Calu3 (cell line): ENCODE data around the gene INTS1. TPM values are rescaled to one million over a fixed set of nuclear protein-coding genes. Genes with fewer than 3 reads are reported as not detected.
A peak's percentile ranks its signal among the peaks of the same experiment; 100 is the strongest.

Experiments
- BruUV-seq: library from RNA; stranded (reverse); fragments of 400-500 nt; replicated peaks from 2 replicates; lab custom pipeline; 2021; lab: Mats Ljungman, UMichigan
- CTCF ChIA-PET: fragments of 300-600 bp; sonication (Branson Sonifier 250); formaldehyde crosslinking; loops from one replicate; lab custom pipeline; 2022; ENCODE audit warnings: antibody characterized with exemption; lab: Charles Lee
- DNase-seq: peaks from one replicate; pipeline ENCODE4 v3.0.0; 2022
- H3K27ac Mint-ChIP-seq: one replicate; pipeline ENCODE4 v1.8.0; 2022; ENCODE audit warnings: mixed read lengths; ENCODE audit not compliant: unreplicated experiment
- H3K27me3 Mint-ChIP-seq: one replicate; pipeline ENCODE4 v1.8.0; 2022; ENCODE audit warnings: mixed read lengths; ENCODE audit not compliant: unreplicated experiment
- H3K36me3 Mint-ChIP-seq: one replicate; pipeline ENCODE4 v1.8.0; 2022; ENCODE audit warnings: mild to moderate bottlenecking, moderate library complexity, mixed read lengths; ENCODE audit not compliant: insufficient read depth, unreplicated experiment
- H3K4me1 Mint-ChIP-seq: one replicate; pipeline ENCODE4 v1.8.0; 2022; ENCODE audit warnings: mild to moderate bottlenecking, low read depth, mixed read lengths; ENCODE audit not compliant: unreplicated experiment
- H3K4me3 Mint-ChIP-seq: one replicate; pipeline ENCODE4 v1.8.0; 2022; ENCODE audit warnings: mild to moderate bottlenecking, low read depth, moderate library complexity, mixed read lengths; ENCODE audit not compliant: unreplicated experiment
- H3K9me3 Mint-ChIP-seq: one replicate; pipeline ENCODE4 v1.8.0; 2022; ENCODE audit warnings: low read depth, mixed read lengths; ENCODE audit not compliant: unreplicated experiment
- intact Hi-C: fragments of 100-400 bp; cut with micrococcal nuclease; formaldehyde crosslinking; loops from one replicate; pipeline ENCODE4 v1.10.0; 2022; ENCODE audit not compliant: unreplicated experiment
- total RNA-seq: library from RNA; stranded (reverse); gene quantifications from 2 replicates; pipeline ENCODE4 v1.2.3, GENCODE V29; 2022
- TF ChIP-seq, protein P1 (sequence below): fragments of 200-600 bp; IDR thresholded peaks from one replicate; pipeline ENCODE4 v1.8.0; 2022; ENCODE audit warnings: antibody characterized with exemption; ENCODE audit not compliant: unreplicated experiment

INTS1 gene
- total RNA-seq, 1 experiment from 2014 or later = 192 TPM

DNA sequence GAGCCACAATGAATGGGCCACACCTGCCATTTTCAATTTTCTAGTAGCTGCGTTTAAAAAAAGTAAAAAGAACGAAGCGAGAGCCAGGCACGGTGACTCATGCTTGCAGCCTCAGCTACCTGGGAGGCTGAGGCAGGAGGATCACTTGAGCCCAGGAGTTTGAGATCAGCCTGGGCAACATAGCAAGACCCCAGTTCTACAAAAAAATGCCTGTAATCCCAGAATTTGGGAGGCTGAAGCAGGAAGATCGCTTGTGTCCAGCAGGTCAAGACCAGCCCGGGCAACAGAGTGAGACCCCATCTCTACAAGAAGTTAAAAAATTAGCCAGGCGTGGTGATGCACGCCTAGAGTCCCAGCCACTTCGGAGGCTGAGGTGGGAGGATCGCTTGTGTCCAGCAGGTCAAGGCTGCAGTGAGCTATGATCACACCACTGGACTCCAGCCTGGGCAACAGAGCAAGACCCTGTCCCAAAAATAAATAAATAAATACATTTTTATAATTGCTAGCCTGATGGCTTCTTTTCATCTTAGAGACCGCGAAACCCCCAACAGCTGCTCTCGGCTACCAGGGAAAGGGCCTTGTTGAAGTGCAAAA is 77.0 kb downstream of the INTS1 start:
- DNase-seq = no peak
- BruUV-seq = no TSS peak
- H3K27ac Mint-ChIP-seq = peak overlapping the region; percentile 33
- CTCF ChIA-PET = no interaction called here
- intact Hi-C loops = no loop called here
- H3K9me3 Mint-ChIP-seq = no peaks in the 10 kb centered on the region
- no peak overlapping the region for H3K4me3 Mint-ChIP-seq
- TF ChIP-seq, protein P1, sequence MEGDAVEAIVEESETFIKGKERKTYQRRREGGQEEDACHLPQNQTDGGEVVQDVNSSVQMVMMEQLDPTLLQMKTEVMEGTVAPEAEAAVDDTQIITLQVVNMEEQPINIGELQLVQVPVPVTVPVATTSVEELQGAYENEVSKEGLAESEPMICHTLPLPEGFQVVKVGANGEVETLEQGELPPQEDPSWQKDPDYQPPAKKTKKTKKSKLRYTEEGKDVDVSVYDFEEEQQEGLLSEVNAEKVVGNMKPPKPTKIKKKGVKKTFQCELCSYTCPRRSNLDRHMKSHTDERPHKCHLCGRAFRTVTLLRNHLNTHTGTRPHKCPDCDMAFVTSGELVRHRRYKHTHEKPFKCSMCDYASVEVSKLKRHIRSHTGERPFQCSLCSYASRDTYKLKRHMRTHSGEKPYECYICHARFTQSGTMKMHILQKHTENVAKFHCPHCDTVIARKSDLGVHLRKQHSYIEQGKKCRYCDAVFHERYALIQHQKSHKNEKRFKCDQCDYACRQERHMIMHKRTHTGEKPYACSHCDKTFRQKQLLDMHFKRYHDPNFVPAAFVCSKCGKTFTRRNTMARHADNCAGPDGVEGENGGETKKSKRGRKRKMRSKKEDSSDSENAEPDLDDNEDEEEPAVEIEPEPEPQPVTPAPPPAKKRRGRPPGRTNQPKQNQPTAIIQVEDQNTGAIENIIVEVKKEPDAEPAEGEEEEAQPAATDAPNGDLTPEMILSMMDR = no peak
- H3K27me3 Mint-ChIP-seq = peaks cover 70% of the 10 kb centered on the region
- no peaks in the 10 kb centered on the region for H3K4me1 Mint-ChIP-seq
- H3K36me3 Mint-ChIP-seq = peaks cover 60% of the 10 kb centered on the region

DNA sequence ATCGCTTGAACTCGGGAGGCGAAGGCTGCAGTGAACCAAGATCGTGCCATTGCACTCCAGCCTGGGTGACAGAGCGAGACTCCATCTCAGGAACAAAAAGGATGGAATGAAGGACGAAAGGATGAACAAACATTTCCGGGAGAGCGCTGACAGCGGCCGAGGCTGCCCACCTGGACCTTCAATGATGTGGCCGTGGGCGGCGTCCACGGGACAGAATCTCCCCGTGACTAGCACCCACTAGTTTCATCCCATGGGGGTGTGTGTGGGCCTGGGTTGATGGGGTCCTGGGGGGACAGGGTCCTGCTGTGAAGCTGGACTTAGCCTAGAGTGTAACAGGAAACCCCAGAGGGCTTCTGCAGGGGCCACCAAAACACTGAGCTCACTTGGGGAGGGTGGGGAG is 77.7 kb downstream of the INTS1 start:
- intact Hi-C loops = no loop called here
- H3K27ac Mint-ChIP-seq = peak overlapping the region; percentile 33

DNA sequence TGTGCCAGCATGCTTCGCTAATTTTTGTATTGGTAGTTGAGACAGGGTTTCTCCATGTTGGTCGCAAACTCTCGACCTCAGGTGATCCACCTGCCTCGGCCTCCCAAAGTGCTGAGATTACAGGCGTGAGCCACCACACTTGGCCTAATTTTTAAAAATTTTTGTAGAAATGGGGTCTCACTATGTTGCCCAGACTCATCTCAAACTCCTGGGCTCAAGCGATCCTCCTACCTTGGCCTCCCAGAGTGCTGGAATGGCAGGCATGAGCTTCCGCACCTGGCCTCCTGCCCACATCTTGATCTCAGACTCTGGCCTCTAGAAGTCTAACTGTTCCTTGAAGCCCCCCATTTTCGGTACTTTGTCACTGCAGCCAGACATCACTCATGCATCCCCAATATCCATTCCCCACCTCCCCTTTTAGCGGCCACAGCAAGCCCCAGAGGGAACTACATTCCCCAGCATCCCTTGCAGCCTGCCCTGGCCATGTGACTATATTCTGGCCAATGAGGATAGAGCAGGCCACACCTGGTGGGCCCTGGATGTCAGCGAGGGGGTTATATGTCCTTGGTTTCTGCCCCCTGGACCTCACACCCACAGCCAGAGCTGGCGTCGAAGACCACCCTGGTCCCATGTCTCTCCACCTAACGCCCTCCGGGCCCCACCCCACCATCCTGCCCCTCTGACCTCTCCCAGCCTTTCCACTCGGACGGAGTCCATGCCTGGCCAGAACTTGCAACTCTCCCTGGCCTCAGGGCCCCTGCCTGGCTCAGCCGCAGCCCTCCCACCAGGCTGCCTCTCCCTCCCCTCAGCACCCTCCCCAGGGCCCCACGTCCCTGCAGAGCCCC is 78.7 kb downstream of the INTS1 start:
- no TSS peak for BruUV-seq
- intact Hi-C loops = no loop called here
- CTCF ChIA-PET = interaction anchor here (1.2 kb wide), 1 partner anchor 223 kb away, joined by 6 read pairs; no protein-coding TSS in a partner anchor
- Mint-ChIP-seq H3K27me3 (peaks cover 84% of the 10 kb centered on the region), H3K4me3 (no peak overlapping the region), H3K4me1 (no peaks in the 10 kb centered on the region), H3K36me3 (peaks cover 47% of the 10 kb centered on the region), H3K9me3 (no peaks in the 10 kb centered on the region), H3K27ac (no peak overlapping the region)
- peak; percentile 42 for DNase-seq
- TF ChIP-seq, protein P1 = no peak

More for the DNA sequence above, 77.7 kb downstream of the INTS1 start:
- TF ChIP-seq, protein P1 = no peak
- CTCF ChIA-PET = no interaction called here
- no TSS peak for BruUV-seq
- Mint-ChIP-seq H3K36me3 (peaks cover 57% of the 10 kb centered on the region), H3K4me1 (no peaks in the 10 kb centered on the region), H3K9me3 (no peaks in the 10 kb centered on the region), H3K27me3 (peaks cover 74% of the 10 kb centered on the region), H3K4me3 (no peak overlapping the region)
- no peak for DNase-seq

DNA sequence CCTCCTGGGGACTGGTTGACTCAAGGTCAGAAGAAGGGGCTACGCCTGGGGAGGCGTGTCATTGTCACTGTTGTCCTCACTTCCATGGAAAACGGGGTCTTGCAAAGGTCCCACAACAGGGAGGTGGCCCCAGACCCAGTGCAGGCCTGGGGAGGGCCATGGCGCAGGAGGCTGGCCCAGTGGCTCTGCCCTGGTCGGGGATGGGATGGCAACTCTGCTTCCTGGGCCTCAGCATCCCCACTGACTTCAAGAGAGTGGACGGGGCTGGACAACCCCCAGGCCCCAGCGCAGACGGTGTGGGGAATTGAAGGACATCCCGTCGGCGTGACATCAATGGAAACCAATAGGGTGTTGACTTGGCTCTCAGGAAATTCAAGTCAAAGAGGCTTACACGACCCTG is 80.1 kb downstream of the INTS1 start:
- no TSS peak for BruUV-seq
- Mint-ChIP-seq H3K4me3 (no peak overlapping the region), H3K36me3 (peaks cover 36% of the 10 kb centered on the region), H3K4me1 (no peaks in the 10 kb centered on the region), H3K27me3 (peaks cover 98% of the 10 kb centered on the region), H3K27ac (no peak overlapping the region), H3K9me3 (no peaks in the 10 kb centered on the region)
- CTCF ChIA-PET = interaction anchor here (0.7 to 1.5 kb wide), 3 partner anchors 11 to 231 kb away, joined by 3 to 6 read pairs (median 3); no protein-coding TSS in a partner anchor
- no peak for DNase-seq
- intact Hi-C loops = no loop called here
- TF ChIP-seq, protein P1 = no peak
